HL-60 (cell line): ENCODE data around the gene MXD3.

ENCODE experiments used
- DNase-seq, 2 experiments: peaks; one replicate each; pipeline ENCODE4 v3.0.0-alpha.2; 2010 to 2020; ENCODE audit warnings: low read depth in 1 of 2, low spot score in 1 of 2
- H3K27ac ChIP-seq: fragments of 250-450 bp; sonication (Bioruptor Pico); replicated peaks from 2 replicates; pipeline ENCODE4 v1.5.1; 2020; ENCODE audit warnings: mild to moderate bottlenecking, moderate library complexity
- H3K27me3 ChIP-seq: fragments of 250-450 bp; sonication (Bioruptor Pico); 2 replicates; pipeline ENCODE4 v1.5.1; 2021; ENCODE audit warnings: mild to moderate bottlenecking, moderate library complexity; ENCODE audit not compliant: insufficient read depth, poor library complexity, severe bottlenecking
- H3K4me3 ChIP-seq: replicated peaks from 2 replicates; pipeline ENCODE4 v1.5.1; 2011; ENCODE audit warnings: mild to moderate bottlenecking, control low read depth, low read length; ENCODE audit not compliant: insufficient read depth
- GABPA ChIP-seq: IDR thresholded peaks from 2 replicates; pipeline ENCODE4 v1.6.1; 2012; ENCODE audit warnings: low read depth
- POLR2AphosphoS5 ChIP-seq: IDR thresholded peaks from 2 replicates; pipeline ENCODE4 v1.6.1; 2012; ENCODE audit warnings: low read depth
- SPI1 ChIP-seq: IDR thresholded peaks from 2 replicates; pipeline ENCODE4 v1.6.1; 2012; ENCODE audit warnings: low read depth, mild to moderate bottlenecking, borderline replicate concordance
- TF ChIP-seq, protein P1 (sequence below): IDR thresholded peaks from one replicate; pipeline ENCODE4 v1.5.1; 2011; ENCODE audit warnings: low read length, control low read depth, inconsistent platforms; ENCODE audit not compliant: insufficient read depth
- TF ChIP-seq, protein P2 (sequence below): IDR thresholded peaks from 2 replicates; pipeline ENCODE4 v1.6.1; 2012; ENCODE audit warnings: low read depth; ENCODE audit not compliant: insufficient replicate concordance

Gene MXD3

DNA sequence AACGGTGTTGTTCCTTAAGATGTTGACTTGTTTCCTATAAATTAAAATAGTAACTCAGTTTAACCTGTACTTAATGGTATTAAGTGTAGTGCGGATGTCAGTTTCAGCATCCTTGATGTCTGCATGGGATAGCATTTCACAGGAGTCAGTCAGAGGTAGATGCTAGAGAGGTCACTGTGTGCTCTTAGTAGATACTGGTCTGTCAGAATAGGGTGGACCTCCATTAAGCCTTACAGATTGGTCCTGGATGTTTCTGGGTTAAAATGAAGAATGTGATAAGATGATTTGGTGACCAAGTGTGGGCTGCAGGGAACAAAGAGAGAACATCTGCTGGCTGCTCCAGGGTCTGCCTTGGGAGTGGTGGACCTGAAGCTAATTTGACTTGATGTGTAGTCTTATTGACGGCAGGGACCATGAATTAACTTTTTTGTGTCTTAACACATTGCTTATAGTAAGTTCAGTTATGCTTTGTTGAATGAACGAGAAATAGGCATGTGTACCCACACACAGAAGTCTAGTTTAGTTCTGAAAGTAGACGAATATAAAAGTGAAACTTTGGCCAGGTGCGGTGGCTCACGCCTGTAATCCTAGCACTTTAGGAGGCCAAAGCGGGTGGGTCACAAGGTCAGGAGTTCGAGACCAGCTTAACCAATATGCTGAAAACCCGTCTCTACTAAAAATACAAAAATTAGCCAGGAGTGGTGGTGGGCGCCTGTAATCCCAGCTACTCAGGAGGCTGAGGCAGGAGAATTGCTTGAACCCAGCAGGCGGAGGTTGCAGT is 20.7 kb downstream of the MXD3 start:
- Histone ChIP-seq H3K27me3 (no peaks in the 10 kb centered on the region), H3K4me3 (no peak overlapping the region), H3K27ac (no peak overlapping the region)
- TF ChIP-seq, protein P1, sequence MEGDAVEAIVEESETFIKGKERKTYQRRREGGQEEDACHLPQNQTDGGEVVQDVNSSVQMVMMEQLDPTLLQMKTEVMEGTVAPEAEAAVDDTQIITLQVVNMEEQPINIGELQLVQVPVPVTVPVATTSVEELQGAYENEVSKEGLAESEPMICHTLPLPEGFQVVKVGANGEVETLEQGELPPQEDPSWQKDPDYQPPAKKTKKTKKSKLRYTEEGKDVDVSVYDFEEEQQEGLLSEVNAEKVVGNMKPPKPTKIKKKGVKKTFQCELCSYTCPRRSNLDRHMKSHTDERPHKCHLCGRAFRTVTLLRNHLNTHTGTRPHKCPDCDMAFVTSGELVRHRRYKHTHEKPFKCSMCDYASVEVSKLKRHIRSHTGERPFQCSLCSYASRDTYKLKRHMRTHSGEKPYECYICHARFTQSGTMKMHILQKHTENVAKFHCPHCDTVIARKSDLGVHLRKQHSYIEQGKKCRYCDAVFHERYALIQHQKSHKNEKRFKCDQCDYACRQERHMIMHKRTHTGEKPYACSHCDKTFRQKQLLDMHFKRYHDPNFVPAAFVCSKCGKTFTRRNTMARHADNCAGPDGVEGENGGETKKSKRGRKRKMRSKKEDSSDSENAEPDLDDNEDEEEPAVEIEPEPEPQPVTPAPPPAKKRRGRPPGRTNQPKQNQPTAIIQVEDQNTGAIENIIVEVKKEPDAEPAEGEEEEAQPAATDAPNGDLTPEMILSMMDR: no peak
- no peak for TF ChIP-seq GABPA
- no peak for DNase-seq

DNA sequence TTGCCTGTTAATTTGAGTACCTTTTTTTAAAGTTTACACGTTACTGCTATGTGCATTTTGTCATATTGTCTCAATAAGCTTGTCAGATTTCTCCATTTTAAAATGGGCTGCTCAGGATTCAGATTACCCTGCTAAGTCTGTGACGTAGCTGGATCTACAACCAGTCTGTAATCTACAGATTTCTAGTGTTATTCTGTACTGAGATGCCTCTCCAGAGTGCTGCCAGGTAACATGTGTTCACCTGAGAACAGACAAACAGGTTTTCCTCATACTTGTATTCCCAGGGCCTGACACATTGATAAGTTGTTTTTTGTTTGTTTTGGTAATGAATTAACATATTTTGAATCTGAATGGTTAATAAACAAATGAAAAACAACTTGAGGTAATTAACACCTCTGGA is 23.5 kb downstream of the MXD3 start:
- H3K27ac ChIP-seq: no peak overlapping the region
- TF ChIP-seq SPI1 (no peak), POLR2AphosphoS5 (no peak), GABPA (no peak)
- TF ChIP-seq, protein P2, sequence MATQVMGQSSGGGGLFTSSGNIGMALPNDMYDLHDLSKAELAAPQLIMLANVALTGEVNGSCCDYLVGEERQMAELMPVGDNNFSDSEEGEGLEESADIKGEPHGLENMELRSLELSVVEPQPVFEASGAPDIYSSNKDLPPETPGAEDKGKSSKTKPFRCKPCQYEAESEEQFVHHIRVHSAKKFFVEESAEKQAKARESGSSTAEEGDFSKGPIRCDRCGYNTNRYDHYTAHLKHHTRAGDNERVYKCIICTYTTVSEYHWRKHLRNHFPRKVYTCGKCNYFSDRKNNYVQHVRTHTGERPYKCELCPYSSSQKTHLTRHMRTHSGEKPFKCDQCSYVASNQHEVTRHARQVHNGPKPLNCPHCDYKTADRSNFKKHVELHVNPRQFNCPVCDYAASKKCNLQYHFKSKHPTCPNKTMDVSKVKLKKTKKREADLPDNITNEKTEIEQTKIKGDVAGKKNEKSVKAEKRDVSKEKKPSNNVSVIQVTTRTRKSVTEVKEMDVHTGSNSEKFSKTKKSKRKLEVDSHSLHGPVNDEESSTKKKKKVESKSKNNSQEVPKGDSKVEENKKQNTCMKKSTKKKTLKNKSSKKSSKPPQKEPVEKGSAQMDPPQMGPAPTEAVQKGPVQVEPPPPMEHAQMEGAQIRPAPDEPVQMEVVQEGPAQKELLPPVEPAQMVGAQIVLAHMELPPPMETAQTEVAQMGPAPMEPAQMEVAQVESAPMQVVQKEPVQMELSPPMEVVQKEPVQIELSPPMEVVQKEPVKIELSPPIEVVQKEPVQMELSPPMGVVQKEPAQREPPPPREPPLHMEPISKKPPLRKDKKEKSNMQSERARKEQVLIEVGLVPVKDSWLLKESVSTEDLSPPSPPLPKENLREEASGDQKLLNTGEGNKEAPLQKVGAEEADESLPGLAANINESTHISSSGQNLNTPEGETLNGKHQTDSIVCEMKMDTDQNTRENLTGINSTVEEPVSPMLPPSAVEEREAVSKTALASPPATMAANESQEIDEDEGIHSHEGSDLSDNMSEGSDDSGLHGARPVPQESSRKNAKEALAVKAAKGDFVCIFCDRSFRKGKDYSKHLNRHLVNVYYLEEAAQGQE: no peak
- TF ChIP-seq, protein P1: no peak
- H3K27me3 ChIP-seq: no peaks in the 10 kb centered on the region
- H3K4me3 ChIP-seq: no peak overlapping the region
- DNase-seq: no peak

DNA sequence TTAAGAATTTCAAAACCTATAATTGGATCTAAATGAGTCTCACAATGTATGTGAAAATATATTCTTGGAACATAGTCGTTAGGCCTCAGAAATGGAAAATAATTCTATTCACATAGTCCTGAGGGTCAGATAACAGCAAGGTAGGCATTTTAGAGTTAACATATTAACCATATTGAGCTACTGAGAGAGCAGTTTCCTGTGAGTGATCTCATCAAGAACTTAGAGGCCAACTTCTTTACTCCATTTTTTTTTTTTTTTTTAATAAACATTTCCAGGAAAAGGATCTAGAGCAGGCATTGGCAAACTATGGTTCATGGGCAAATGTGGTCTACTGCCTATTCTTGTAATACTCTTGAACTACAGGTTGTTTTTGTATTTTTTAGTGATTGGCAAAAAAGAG is 34.8 kb downstream of the MXD3 start:
- no peaks in the 10 kb centered on the region for H3K27me3 ChIP-seq
- no peak overlapping the region for H3K4me3 ChIP-seq
- no peak for DNase-seq
- no peak for TF ChIP-seq POLR2AphosphoS5
- no peak for TF ChIP-seq GABPA
- TF ChIP-seq, protein P1: no peak
- no peak for TF ChIP-seq SPI1
- TF ChIP-seq, protein P2: no peak
- H3K27ac ChIP-seq: no peak overlapping the region

DNA sequence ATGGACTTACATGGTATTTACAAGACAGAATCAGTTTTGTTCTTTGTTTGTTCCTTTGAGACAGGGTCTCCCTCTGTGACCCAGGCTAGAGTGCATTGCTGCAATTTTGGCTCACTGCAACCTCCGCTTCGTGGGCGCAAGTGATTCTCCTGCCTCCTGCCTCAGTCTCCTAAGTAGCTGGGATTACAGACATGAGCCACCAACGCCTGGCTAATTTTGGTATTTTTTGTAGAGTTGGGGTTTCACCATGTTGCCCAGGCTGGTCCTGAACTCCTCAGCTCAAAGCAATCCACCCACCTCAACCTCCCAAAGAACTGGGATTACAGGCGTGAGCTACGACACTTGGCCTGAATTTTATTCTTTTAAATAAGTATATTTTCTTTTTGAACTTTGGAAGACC is 35.8 kb downstream of the MXD3 start:
- no peak for DNase-seq
- no peak overlapping the region for H3K4me3 ChIP-seq
- no peak overlapping the region for H3K27ac ChIP-seq
- H3K27me3 ChIP-seq: no peaks in the 10 kb centered on the region
- TF ChIP-seq SPI1 (no peak), POLR2AphosphoS5 (no peak), GABPA (no peak)
- TF ChIP-seq, protein P2: no peak
- TF ChIP-seq, protein P1: no peak
